Coronary artery (tissue), 2 donors: ENCODE data around the gene RPS17.

Source experiments
- DNase-seq: peaks from one replicate; pipeline ENCODE4 v3.0.0-alpha.2; 2017; ENCODE audit warnings: low spot score
- H3K27ac ChIP-seq, 2 donors: fragments of 200-600 bp; sonication (generic); one replicate each; pipeline ENCODE4 v1.5.1; 2016 to 2019
- H3K4me3 ChIP-seq: fragments of 200-600 bp; sonication (generic); 2 replicates; pipeline ENCODE4 v1.5.1; 2016; ENCODE audit warnings: mild to moderate bottlenecking, moderate library complexity
- TF ChIP-seq, protein P1 (sequence below): fragments of 200-600 bp; sonication (generic); IDR thresholded peaks from one replicate; pipeline ENCODE4 v1.5.1; 2019; ENCODE audit warnings: antibody characterized with exemption

RPS17 gene

DNA sequence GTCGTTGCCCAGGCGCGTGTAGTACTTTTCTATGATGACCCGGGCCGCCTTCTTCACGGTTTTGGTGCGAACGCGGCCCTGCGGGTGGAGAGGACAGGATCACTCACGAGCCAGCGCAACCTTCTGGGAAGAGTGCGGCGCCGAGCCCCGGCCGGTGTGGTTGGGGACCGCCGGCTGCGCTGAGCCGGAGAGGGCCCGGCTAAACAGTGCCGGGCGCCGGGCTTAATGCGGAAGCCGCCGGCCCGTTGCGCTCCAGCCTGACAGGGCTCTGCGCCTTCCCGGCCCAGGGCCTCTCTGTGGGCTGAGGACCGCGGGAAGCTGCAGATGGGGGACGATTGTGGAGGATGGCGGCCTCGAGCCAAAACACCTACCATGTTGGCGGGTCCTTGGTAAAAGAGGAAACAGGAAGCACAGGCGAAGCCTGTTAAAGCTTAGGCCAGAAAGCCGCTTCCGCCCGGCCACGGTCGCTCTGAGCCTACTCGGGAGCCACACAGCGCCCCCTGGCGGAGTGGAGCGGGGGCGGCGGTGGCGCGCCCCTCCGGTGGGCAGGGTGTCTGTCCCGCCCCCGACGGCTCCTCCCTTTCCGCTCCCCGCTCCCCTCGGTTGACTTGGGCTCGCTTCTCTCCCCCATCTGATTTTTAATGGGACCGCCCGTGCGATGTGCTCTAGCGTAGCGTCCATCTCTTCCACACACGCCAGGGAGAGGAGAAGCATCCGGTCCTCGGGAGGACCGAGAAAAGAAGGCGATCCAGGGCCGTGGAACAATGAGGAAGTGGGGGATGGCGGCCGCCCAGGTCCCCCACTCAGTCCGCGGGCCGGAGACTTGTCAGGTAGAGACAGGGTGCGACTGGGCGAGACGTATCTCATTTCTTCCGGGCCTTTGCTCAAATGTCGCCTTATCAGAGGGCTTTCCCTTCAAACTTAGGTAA is at the start of gene RPS17:
Gene RPS17, minus strand, starts transcription at position 403 of the 929 bp plus-strand sequence. Its CDS starts 29 bp downstream, at position 374.
- TF ChIP-seq, protein P1, sequence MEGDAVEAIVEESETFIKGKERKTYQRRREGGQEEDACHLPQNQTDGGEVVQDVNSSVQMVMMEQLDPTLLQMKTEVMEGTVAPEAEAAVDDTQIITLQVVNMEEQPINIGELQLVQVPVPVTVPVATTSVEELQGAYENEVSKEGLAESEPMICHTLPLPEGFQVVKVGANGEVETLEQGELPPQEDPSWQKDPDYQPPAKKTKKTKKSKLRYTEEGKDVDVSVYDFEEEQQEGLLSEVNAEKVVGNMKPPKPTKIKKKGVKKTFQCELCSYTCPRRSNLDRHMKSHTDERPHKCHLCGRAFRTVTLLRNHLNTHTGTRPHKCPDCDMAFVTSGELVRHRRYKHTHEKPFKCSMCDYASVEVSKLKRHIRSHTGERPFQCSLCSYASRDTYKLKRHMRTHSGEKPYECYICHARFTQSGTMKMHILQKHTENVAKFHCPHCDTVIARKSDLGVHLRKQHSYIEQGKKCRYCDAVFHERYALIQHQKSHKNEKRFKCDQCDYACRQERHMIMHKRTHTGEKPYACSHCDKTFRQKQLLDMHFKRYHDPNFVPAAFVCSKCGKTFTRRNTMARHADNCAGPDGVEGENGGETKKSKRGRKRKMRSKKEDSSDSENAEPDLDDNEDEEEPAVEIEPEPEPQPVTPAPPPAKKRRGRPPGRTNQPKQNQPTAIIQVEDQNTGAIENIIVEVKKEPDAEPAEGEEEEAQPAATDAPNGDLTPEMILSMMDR, result peak; percentile 98
- Histone ChIP-seq H3K4me3 (peak within 1 kb of the TSS; percentile 85), H3K27ac (peak within 1 kb of the TSS; percentile 93 to 95)
- peak; percentile 97 for DNase-seq

DNA sequence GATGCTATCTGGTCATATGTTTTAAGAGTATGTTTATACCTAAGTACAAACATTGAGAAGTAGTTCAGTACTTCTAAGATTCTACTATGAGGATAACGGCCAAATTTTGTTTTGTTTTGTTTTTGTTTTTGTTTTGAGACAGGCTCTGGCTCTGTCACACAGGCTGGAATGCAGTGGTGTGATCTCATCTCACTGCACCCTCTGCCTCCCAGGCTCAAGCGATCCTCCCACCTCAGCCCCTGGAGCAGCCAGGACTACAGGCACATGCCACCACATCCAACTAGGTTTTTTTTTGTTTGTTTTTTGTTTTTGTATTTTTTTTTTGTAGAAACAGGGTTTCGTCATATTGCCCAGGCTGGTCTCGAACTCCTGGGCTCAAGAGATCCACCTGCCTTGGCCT is 47.5 kb upstream of the RPS17 start:
- no peak for DNase-seq
- Histone ChIP-seq H3K4me3 (no peak overlapping the region), H3K27ac (no peak overlapping the region)
- TF ChIP-seq, protein P1, result no peak

DNA sequence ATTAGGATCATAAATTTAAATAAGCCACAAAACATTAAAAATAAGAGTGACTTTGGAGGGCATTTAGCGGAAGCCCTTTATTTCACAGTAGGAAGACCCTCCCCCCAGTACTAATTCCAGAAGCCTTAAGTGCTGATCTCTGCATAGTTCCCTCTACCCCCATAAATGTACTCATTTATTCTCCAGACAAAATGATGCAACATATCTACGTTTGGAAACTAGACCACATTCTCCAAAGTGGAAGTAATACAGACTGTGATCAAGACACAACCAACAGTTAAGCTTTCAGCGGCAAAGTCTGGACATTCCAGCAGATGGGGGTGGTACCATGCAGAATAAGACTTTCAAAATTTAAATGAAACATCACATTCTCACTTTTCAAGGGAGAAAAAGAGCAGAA is 44.8 kb upstream of the RPS17 start:
- Histone ChIP-seq H3K4me3 (no peak overlapping the region), H3K27ac (no peak overlapping the region)
- DNase-seq, result no peak
- TF ChIP-seq, protein P1, result no peak

DNA sequence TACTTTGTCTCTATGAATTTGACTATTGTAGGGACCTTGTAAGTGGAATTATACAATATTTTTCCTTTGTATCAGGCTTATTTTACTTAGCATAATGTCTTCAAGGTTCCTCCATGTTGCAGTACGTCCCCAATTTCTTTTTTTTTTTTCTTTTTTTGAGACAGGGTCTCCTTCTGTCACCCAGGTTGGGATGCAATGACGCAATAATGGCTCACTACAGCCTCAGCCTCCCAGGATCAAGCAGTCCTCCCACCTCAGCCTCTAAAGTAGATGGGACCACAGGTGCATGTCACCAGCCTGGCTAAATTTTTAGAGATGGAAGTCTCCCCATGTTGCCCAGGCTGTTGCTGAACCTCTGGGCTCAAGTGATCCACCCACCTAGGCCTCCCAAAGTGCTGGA is 40.5 kb upstream of the RPS17 start:
- DNase-seq, result no peak
- H3K27ac ChIP-seq, result no peak overlapping the region
- TF ChIP-seq, protein P1, result no peak

DNA sequence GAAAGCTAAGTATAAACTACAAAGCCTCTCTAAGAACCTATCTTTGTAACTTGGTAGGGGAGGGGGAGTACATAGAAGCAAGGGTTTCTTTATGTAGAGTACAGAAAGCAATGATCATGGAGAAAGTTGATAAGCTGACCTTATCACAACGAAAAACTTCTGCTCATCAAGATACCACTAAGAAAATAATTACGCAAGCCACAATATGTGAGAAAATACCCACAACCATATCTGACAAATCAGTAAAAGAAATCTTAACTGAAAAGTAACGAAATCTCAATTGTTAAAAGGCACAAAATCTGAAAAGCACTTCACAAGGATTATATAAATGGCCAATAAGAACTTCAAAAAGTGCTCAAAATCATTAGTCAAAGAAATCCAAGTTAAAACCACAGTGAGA is 35.1 kb upstream of the RPS17 start:
- TF ChIP-seq, protein P1, result no peak
- Histone ChIP-seq H3K4me3 (no peak overlapping the region), H3K27ac (no peak overlapping the region)
- no peak for DNase-seq

More for the DNA sequence above, 40.5 kb upstream of the RPS17 start:
- H3K4me3 ChIP-seq, result no peak overlapping the region

DNA sequence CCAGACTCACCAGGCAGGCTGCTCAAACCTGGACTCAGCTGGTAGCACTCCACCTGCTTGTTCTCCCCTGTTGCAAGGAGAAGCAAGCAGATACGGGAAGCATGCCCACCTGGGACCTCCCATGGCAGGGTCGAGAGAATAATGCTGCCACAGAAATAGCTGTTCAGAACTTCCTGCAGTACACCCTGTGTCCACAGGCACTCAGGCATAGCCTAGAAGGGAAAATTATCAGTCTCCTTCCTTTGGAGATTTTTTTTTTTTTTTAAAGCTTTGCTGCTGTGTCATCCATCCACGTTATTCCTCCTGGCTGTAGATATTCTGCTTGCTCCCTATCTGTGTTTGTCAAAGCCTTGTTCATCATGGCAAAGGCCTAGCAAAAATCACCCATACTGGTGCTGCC is 32.7 kb upstream of the RPS17 start:
- TF ChIP-seq, protein P1, result no peak

DNA sequence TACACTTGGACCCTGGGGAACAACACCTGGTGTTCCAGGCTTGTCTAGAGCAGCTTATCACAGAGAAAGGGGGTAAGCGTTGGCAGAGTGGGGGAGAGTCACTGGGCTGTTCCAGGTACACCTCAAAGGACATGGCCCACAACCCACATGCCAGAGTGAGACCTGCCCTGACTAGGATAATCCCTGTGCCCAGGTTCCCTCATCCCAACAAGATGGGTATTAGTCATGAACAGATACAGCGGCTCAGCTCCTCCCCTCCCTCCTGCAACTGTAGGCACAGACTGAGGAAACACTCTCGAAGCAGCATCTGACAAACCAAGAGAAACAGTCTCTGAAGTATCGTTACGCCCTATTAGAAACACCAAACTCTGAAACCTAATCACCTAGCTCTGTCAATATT is 32.1 kb upstream of the RPS17 start:
- DNase-seq, result no peak
- TF ChIP-seq, protein P1, result no peak
- Histone ChIP-seq H3K27ac (peak overlapping the region in 1 of 2 donors; percentile 84), H3K4me3 (peak overlapping the region; percentile 73)

More for the DNA sequence above, 32.7 kb upstream of the RPS17 start:
- H3K27ac ChIP-seq, result no peak overlapping the region
- no peak overlapping the region for H3K4me3 ChIP-seq
- DNase-seq, result no peak
